NCI-H524 (cell line): ENCODE results near the gene HOXB5.

Experiments used
- DNase-seq, 2 experiments: peaks; one replicate each; lab custom pipeline; 2025; lab: John Stamatoyannopoulos, UW

Gene HOXB5

DNA sequence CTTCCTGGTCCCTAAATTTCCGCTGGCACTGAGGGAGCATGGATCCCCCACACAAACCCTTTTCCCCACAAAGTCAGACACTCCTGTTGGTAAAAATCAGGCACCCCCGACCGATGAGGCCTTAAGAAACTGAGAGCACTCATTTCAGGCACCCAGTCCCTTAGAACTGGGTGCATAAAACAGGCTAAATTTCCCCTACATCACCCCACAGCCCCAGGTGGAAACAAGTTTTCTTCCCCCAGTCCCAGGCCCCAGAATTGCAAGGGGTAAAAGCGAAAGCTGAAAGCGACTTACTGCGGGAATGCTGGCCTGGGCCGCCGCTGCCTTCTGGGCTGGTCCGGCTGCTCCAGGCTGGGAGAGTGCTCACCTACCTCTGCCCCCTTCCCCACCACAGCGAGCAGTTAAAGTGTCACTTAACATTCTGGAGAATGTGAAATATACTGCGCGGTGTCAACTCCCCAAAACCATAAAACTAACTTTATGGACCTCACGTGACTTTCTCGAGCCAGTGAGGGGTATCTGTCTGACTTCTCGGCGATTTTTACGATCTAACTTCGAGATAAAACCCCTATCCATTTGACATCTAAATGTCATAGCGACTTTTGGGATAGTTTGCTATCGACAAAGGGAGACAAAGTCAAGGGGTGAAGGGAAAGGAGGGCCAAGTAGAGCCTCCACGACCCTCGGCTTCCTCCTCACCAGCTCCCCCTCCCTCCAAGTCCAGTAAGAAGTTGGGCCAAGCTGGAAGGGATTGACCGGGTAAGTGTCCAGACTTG is 3.6 kb downstream of the HOXB5 start, which contains the start of gene HOXB3:
HOXB3 (minus strand) TSS at position 411 of the 776 bp plus-strand sequence. CDS start 37,767 bp downstream, outside the sequence.
- DNase-seq, result no peak

- DNase-seq, result no peak
These were observed 4.3 kb downstream of the HOXB5 start for GRCh38 chr17:48589060-48589830.

GRCh38 chr17:48588528-48588927 is 5.1 kb downstream of the HOXB5 start:
- DNase-seq, result no peak

- DNase-seq, result no peak
These were observed 5.5 kb downstream of the HOXB5 start for GRCh38 chr17:48588074-48588415.

- DNase-seq, result peak in 1 of 2 experiments; percentile 18
These were observed 6.1 kb downstream of the HOXB5 start for GRCh38 chr17:48587276-48588073.

DNA sequence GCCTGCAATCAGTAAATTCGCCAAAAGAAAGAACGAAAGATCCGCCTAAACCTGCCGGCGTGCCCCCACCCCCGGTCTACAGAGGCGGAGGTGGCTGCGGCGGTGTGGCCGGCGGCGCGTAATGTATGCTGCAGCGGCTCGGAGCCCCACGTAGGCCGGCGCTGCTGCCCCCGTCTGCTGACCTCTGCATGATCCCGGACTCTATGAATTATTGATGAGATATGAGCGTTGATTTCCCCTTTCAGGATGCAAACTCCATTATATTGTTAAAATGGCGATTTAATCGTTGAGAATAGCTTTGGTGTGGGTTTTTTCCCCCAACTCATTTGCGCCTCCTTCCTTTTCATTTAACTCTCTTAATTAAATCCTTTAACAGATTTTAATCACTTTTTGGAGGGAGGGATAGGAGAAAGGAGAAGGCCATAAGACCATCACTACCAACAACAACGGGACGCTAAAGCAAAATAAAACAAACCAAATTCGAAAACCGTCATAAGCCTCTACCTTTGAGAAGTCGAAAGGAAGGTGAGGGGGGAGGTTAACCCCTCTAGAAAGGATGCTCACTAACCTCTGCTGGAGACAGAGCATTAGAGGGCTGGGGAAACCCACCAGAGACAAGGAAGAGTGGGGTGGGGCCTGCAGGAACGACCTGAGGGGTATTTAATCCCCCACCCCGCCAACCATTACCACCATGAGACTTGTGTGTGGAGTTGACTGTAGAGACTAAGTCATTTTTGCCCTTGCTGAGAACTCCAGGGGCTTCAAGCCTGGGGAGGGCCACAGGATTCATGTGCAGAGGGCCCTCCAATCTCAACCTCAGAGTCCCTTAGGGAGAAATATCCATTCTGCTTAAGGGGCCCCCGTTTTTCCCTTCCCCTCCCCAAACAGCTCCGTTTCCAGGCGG is 7.0 kb downstream of the HOXB5 start:
- DNase-seq, result no peak

- DNase-seq, result no peak
These were observed 9.3 kb downstream of the HOXB5 start for GRCh38 chr17:48584223-48584741.

DNA sequence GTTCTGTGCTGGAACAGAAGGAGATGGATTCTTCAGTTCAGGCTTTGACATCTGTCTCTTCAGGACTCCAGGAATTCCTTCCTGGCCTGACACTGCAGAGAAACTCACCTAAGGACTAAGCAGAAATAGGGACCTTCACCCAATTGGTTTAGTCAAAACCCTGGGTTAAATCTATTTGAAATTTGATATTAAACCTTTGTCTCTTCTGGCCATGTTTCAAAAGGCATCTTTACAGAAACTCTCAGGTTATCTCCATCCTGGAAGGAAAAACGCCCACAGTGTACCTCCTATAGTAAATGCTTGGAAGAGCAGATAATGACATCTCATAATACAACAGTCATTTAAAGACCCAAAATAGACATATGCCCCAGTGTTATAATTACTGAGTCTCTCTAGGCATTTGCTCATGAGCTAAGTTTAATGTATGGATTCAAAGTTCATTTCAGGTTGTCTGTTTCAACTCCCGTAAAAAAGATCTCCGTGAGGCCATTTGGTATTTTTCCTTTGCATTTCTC is 9.8 kb downstream of the HOXB5 start:
- no peak for DNase-seq

- DNase-seq, result no peak
These were observed 10.9 kb downstream of the HOXB5 start for GRCh38 chr17:48582750-48583069.

- peak in 1 of 2 experiments; percentile 43 for DNase-seq
These were observed 13.6 kb downstream of the HOXB5 start for GRCh38 chr17:48579760-48580554.

DNA sequence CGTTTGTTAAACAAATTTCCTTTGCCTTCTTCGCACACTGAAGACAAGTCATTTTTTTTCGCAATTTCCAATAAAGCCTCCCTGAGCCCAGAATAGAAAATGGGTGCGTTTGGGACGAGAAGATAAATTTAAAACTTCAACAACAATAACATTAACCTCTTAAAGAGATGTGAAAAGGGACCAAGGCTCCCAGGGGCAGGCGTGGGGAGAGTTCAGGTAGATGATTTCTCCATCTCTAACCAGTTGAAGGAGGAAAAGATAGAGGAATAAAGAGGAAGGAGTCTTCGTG is 14.2 kb downstream of the HOXB5 start:
- peak in 1 of 2 experiments; percentile 36 for DNase-seq

- no peak for DNase-seq
These were observed 14.7 kb downstream of the HOXB5 start for GRCh38 chr17:48578616-48579470.

GRCh38 chr17:48577946-48578615 is 15.5 kb downstream of the HOXB5 start, which contains the start of gene HOXB4:
HOXB4 (minus strand) TSS chr17:48578350; CDS start chr17:48578319, 31 bp downstream.
- peak in 1 of 2 experiments; percentile 51 for DNase-seq

GRCh38 chr17:48577330-48577945 is 16.1 kb downstream of the HOXB5 start:
- DNase-seq, result no peak

GRCh38 chr17:48576479-48577309 is 16.9 kb downstream of the HOXB5 start:
- no peak for DNase-seq

- no peak for DNase-seq
These were observed 17.7 kb downstream of the HOXB5 start for GRCh38 chr17:48575673-48576478.
